HUES6 (cell line): Measurements from ENCODE around the gene CCL27.

Experiments used
- H3K27ac ChIP-seq: 2 replicates; pipeline ENCODE4 v1.7.0; 2013; ENCODE audit warnings: low read depth, mild to moderate bottlenecking, low read length, inconsistent platforms
- H3K27me3 ChIP-seq: 2 replicates; pipeline ENCODE4 v1.6.1; 2013; ENCODE audit warnings: low read length; ENCODE audit not compliant: control insufficient read depth, insufficient read depth
- H3K36me3 ChIP-seq: 2 replicates; pipeline ENCODE4 v1.6.1; 2013; ENCODE audit warnings: low read length; ENCODE audit not compliant: control insufficient read depth, insufficient read depth
- H3K4me1 ChIP-seq: 2 replicates; pipeline ENCODE4 v1.6.1; 2013; ENCODE audit warnings: low read length; ENCODE audit not compliant: control insufficient read depth, insufficient read depth
- H3K4me3 ChIP-seq: 2 replicates; pipeline ENCODE4 v1.5.1; 2013; ENCODE audit warnings: low read depth, low read length
- H3K9ac ChIP-seq: one replicate; pipeline ENCODE4 v1.6.1; 2013; ENCODE audit warnings: mild to moderate bottlenecking, low read length
- H3K9me3 ChIP-seq: 2 replicates; pipeline ENCODE4 v1.6.1; 2013; ENCODE audit warnings: low read depth, low read length; ENCODE audit not compliant: control insufficient read depth, insufficient read depth

Gene CCL27

GRCh38 chr9:34634551-34635248 is 27.8 kb downstream of the CCL27 start:
- H3K9ac ChIP-seq = no peak overlapping the region
- peaks cover 44% of the 10 kb centered on the region for H3K27me3 ChIP-seq
- peaks cover 11% of the 10 kb centered on the region for H3K36me3 ChIP-seq
- H3K9me3 ChIP-seq = no peaks in the 10 kb centered on the region
- no peak overlapping the region for H3K4me3 ChIP-seq
- H3K27ac ChIP-seq = no peak overlapping the region
- H3K4me1 ChIP-seq = peaks cover 18% of the 10 kb centered on the region

- Histone ChIP-seq H3K9ac (no peak overlapping the region), H3K36me3 (peaks cover 11% of the 10 kb centered on the region), H3K27ac (no peak overlapping the region), H3K9me3 (no peaks in the 10 kb centered on the region), H3K4me1 (peaks cover 22% of the 10 kb centered on the region), H3K27me3 (peaks cover 51% of the 10 kb centered on the region), H3K4me3 (no peak overlapping the region)
Observed at GRCh38 chr9:34633851-34634550, 28.5 kb downstream of the CCL27 start.

GRCh38 chr9:34633166-34633565 is 29.3 kb downstream of the CCL27 start:
- Histone ChIP-seq H3K27me3 (peaks cover 60% of the 10 kb centered on the region), H3K9ac (no peak overlapping the region), H3K9me3 (no peaks in the 10 kb centered on the region), H3K4me1 (peaks cover 22% of the 10 kb centered on the region), H3K27ac (no peak overlapping the region), H3K4me3 (no peak overlapping the region), H3K36me3 (peaks cover 11% of the 10 kb centered on the region)

GRCh38 chr9:34630402-34631154 is 31.9 kb downstream of the CCL27 start:
- Histone ChIP-seq H3K27ac (no peak overlapping the region), H3K9ac (no peak overlapping the region), H3K27me3 (peaks cover 77% of the 10 kb centered on the region), H3K4me3 (no peak overlapping the region), H3K36me3 (peaks cover 7% of the 10 kb centered on the region), H3K9me3 (no peaks in the 10 kb centered on the region), H3K4me1 (peaks cover 12% of the 10 kb centered on the region)

GRCh38 chr9:34629491-34629808 is 33.0 kb downstream of the CCL27 start:
- Histone ChIP-seq H3K27ac (no peak overlapping the region), H3K27me3 (peaks cover 89% of the 10 kb centered on the region), H3K4me1 (peaks cover 12% of the 10 kb centered on the region), H3K9me3 (no peaks in the 10 kb centered on the region), H3K4me3 (peak overlapping the region; percentile 64), H3K36me3 (no peaks in the 10 kb centered on the region), H3K9ac (no peak overlapping the region)

GRCh38 chr9:34628656-34629490 is 33.6 kb downstream of the CCL27 start, which contains the start of gene ARID3C:
ARID3C (minus strand) TSS chr9:34629066; CDS start chr9:34628014, 1,052 bp downstream.
- H3K27ac ChIP-seq = no peak within 1 kb of the TSS
- peaks cover 12% of the 10 kb centered on the region for H3K4me1 ChIP-seq
- H3K27me3 ChIP-seq = peaks cover 95% of the 10 kb centered on the region
- no peaks in the 10 kb centered on the region for H3K9me3 ChIP-seq
- H3K9ac ChIP-seq = no peak within 1 kb of the TSS
- H3K36me3 ChIP-seq = no peaks in the 10 kb centered on the region
- H3K4me3 ChIP-seq = peak within 1 kb of the TSS; percentile 64

GRCh38 chr9:34627716-34628655 is 34.5 kb downstream of the CCL27 start:
- no peak overlapping the region for H3K27ac ChIP-seq
- no peaks in the 10 kb centered on the region for H3K36me3 ChIP-seq
- H3K4me1 ChIP-seq = peaks cover 9% of the 10 kb centered on the region
- no peaks in the 10 kb centered on the region for H3K9me3 ChIP-seq
- H3K27me3 ChIP-seq = peaks cover 100% of the 10 kb centered on the region
- H3K9ac ChIP-seq = no peak overlapping the region
- H3K4me3 ChIP-seq = peak overlapping the region; percentile 64

- no peak overlapping the region for H3K4me3 ChIP-seq
- no peak overlapping the region for H3K27ac ChIP-seq
- H3K9ac ChIP-seq = no peak overlapping the region
- H3K9me3 ChIP-seq = no peaks in the 10 kb centered on the region
- H3K4me1 ChIP-seq = peaks cover 9% of the 10 kb centered on the region
- peaks cover 86% of the 10 kb centered on the region for H3K27me3 ChIP-seq
- no peaks in the 10 kb centered on the region for H3K36me3 ChIP-seq
Observed at GRCh38 chr9:34625186-34625486, 37.3 kb downstream of the CCL27 start.

- H3K36me3 ChIP-seq = no peaks in the 10 kb centered on the region
- no peak overlapping the region for H3K27ac ChIP-seq
- H3K9ac ChIP-seq = peak overlapping the region; percentile 17
- peak overlapping the region; percentile 39 for H3K4me3 ChIP-seq
- no peaks in the 10 kb centered on the region for H3K9me3 ChIP-seq
- peaks cover 9% of the 10 kb centered on the region for H3K4me1 ChIP-seq
- H3K27me3 ChIP-seq = peaks cover 81% of the 10 kb centered on the region
Observed at GRCh38 chr9:34624475-34625185, 37.8 kb downstream of the CCL27 start.
